Mesothelial cell of epicardium (in vitro differentiated cells): ENCODE data around the gene PIGT. TPM values are rescaled to one million over a fixed set of nuclear protein-coding genes. Genes with fewer than 3 reads are reported as not detected.

Source experiments
- DNase-seq, 2 experiments: peaks; one replicate each; pipeline ENCODE4 v3.0.0; 2021; ENCODE audit warnings: low spot score in 2 of 2; ENCODE audit not compliant: unreplicated experiment in 2 of 2
- H3K27ac Mint-ChIP-seq: 2 replicates; pipeline ENCODE4 v1.8.0; 2021; ENCODE audit warnings: mixed read lengths
- H3K27me3 Mint-ChIP-seq: 2 replicates; pipeline ENCODE4 v1.8.0; 2021; ENCODE audit warnings: low read depth, mixed read lengths
- H3K36me3 Mint-ChIP-seq: 2 replicates; pipeline ENCODE4 v1.8.0; 2021; ENCODE audit warnings: mixed read lengths
- H3K4me1 Mint-ChIP-seq: 2 replicates; pipeline ENCODE4 v1.8.0; 2021; ENCODE audit warnings: mixed read lengths
- H3K4me3 Mint-ChIP-seq: 2 replicates; pipeline ENCODE4 v1.8.0; 2021; ENCODE audit warnings: mild to moderate bottlenecking, moderate library complexity, mixed read lengths
- H3K9me3 Mint-ChIP-seq: 2 replicates; pipeline ENCODE4 v1.8.0; 2021; ENCODE audit warnings: mixed read lengths
- CTCF ChIP-seq: fragments of 200-600 bp; sonication (generic); IDR thresholded peaks from one replicate; pipeline ENCODE4 v1.5.0; 2021; ENCODE audit warnings: antibody characterized with exemption; ENCODE audit not compliant: unreplicated experiment
- total RNA-seq: library from RNA; stranded (reverse); gene quantifications from 3 replicates; pipeline ENCODE4 v1.2.1, GENCODE V29; 2021

Gene PIGT
- total RNA-seq, 1 donor from 2014 or later: 71.5 TPM

GRCh38 chr20:45407783-45408645 lies 7.9 kb upstream of the PIGT start, which contains the start of gene DBNDD2:
DBNDD2 (plus strand) TSS chr20:45408289; CDS start chr20:45408468, 179 bp downstream.
- DNase-seq: no peak
- H3K27ac Mint-ChIP-seq: peak within 1 kb of the TSS; percentile 47
- H3K27me3 Mint-ChIP-seq: peaks cover 45% of the 10 kb centered on the region
- H3K9me3 Mint-ChIP-seq: no peaks in the 10 kb centered on the region
- TF ChIP-seq CTCF: no peak
- peaks cover 12% of the 10 kb centered on the region for H3K4me1 Mint-ChIP-seq
- peaks cover 5% of the 10 kb centered on the region for H3K36me3 Mint-ChIP-seq
- H3K4me3 Mint-ChIP-seq: peak within 1 kb of the TSS; percentile 79

GRCh38 chr20:45408646-45409213 lies 7.2 kb upstream of the PIGT start:
- H3K4me1 Mint-ChIP-seq: peaks cover 12% of the 10 kb centered on the region
- H3K36me3 Mint-ChIP-seq: peaks cover 5% of the 10 kb centered on the region
- DNase-seq: no peak
- peak overlapping the region; percentile 26 for H3K4me3 Mint-ChIP-seq
- peaks cover 40% of the 10 kb centered on the region for H3K27me3 Mint-ChIP-seq
- H3K9me3 Mint-ChIP-seq: no peaks in the 10 kb centered on the region
- no peak overlapping the region for H3K27ac Mint-ChIP-seq
- TF ChIP-seq CTCF: no peak

DNA sequence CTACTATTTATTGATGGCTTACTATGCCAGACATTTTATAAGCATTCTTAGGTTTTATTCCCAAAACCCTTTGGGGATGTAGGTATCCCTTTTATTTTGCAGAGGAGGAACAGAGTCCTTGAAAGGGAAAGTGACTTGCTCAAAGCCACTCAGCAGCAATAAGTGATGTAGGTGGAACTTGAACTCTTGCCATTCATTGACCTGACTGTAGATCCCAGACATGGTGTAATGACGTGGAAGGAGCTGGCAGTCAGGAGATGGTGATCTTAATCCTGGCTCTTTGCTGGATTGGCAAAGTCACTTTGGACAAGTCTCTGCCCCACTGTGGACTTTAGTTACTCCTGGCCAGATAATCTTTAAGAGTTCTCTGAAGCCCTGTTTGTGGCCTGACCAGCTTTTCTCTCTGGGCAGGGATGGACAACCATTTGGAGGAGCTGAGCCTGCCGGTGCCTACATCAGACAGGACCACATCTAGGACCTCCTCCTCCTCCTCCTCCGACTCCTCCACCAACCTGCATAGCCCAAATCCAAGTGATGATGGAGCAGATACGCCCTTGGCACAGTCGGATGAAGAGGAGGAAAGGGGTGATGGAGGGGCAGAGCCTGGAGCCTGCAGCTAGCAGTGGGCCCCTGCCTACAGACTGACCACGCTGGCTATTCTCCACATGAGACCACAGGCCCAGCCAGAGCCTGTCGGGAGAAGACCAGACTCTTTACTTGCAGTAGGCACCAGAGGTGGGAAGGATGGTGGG lies 6.2 kb upstream of the PIGT start:
- no peak for DNase-seq
- Mint-ChIP-seq H3K36me3 (peaks cover 5% of the 10 kb centered on the region), H3K9me3 (no peaks in the 10 kb centered on the region), H3K27me3 (peaks cover 32% of the 10 kb centered on the region), H3K4me1 (peaks cover 11% of the 10 kb centered on the region), H3K4me3 (no peak overlapping the region), H3K27ac (no peak overlapping the region)
- TF ChIP-seq CTCF: no peak

- peaks cover 22% of the 10 kb centered on the region for H3K27me3 Mint-ChIP-seq
- no peak overlapping the region for H3K4me3 Mint-ChIP-seq
- no peak overlapping the region for H3K27ac Mint-ChIP-seq
- no peak for TF ChIP-seq CTCF
- H3K36me3 Mint-ChIP-seq: peaks cover 5% of the 10 kb centered on the region
- no peak for DNase-seq
- peaks cover 18% of the 10 kb centered on the region for H3K4me1 Mint-ChIP-seq
- H3K9me3 Mint-ChIP-seq: no peaks in the 10 kb centered on the region
Observed at GRCh38 chr20:45410887-45411286, 5.1 kb upstream of the PIGT start.

DNA sequence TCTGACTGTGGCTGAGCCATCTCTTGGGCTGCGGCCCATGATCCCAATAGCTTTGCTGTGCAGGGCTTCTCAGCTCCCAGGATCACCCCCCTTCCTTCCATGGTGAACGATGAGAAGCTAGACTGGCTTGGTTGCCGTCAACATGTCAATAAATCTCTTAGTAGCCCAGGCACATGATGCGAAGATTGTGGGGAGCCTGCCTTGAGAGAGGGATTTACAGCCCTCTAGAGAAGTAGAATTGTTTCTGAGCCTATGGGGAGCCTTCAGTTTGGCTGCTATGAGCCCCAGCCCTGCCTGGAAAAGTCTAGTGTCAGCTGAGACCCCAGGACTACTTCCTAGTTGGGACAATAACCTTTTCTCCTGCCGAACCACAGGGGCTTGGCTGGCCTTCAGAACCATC lies 3.3 kb upstream of the PIGT start:
- peaks cover 20% of the 10 kb centered on the region for H3K4me1 Mint-ChIP-seq

More for the DNA sequence above, 3.3 kb upstream of the PIGT start:
- no peak for DNase-seq
- Mint-ChIP-seq H3K27me3 (peaks cover 10% of the 10 kb centered on the region), H3K4me3 (no peak overlapping the region), H3K27ac (no peak overlapping the region), H3K36me3 (peaks cover 5% of the 10 kb centered on the region), H3K9me3 (no peaks in the 10 kb centered on the region)
- TF ChIP-seq CTCF: no peak
